ENCODE data around the gene GMPR. TPM values are rescaled to one million over a fixed set of nuclear protein-coding genes. Genes with fewer than 3 reads are reported as not detected.

GMPR gene
- total RNA-seq, 1 donor from 2014 or later = 0.96 TPM

GRCh38 chr6:16337295-16337975, 99.0 kb downstream of the GMPR start:
- Mint-ChIP-seq H3K4me1 (ENCODE audit: low read depth) (peaks cover 13% of the 10 kb centered on the region), H3K27ac (no peak overlapping the region), H3K4me3 (no peak overlapping the region), H3K36me3 (ENCODE audit: low read depth) (peaks cover 10% of the 10 kb centered on the region), H3K27me3 (ENCODE audit: insufficient read depth) (no peaks in the 10 kb centered on the region), H3K9me3 (no peaks in the 10 kb centered on the region)
- intact Hi-C loops (cut with micrococcal nuclease) = no loop called here
- DNase-seq (ENCODE audit: low spot score) = no peak

- no peak overlapping the region for H3K4me3 Mint-ChIP-seq
- H3K27me3 Mint-ChIP-seq (ENCODE audit: insufficient read depth) = no peaks in the 10 kb centered on the region
- no peaks in the 10 kb centered on the region for H3K9me3 Mint-ChIP-seq
- H3K36me3 Mint-ChIP-seq (ENCODE audit: low read depth) = peaks cover 10% of the 10 kb centered on the region
- peaks cover 17% of the 10 kb centered on the region for H3K4me1 Mint-ChIP-seq (ENCODE audit: low read depth)
- intact Hi-C loops (cut with micrococcal nuclease) = no loop called here
- no peak for DNase-seq (ENCODE audit: low spot score)
- no peak overlapping the region for H3K27ac Mint-ChIP-seq
Observed at GRCh38 chr6:16338577-16339264, 100.3 kb downstream of the GMPR start.

- H3K27me3 Mint-ChIP-seq (ENCODE audit: insufficient read depth) = no peaks in the 10 kb centered on the region
- H3K4me1 Mint-ChIP-seq (ENCODE audit: low read depth) = peaks cover 17% of the 10 kb centered on the region
- H3K9me3 Mint-ChIP-seq = no peaks in the 10 kb centered on the region
- intact Hi-C loops (cut with micrococcal nuclease) = no loop called here
- no peak overlapping the region for H3K27ac Mint-ChIP-seq
- H3K4me3 Mint-ChIP-seq = no peak overlapping the region
- H3K36me3 Mint-ChIP-seq (ENCODE audit: low read depth) = peaks cover 10% of the 10 kb centered on the region
- DNase-seq (ENCODE audit: low spot score) = no peak
Observed at GRCh38 chr6:16339265-16339587, 100.8 kb downstream of the GMPR start.

GRCh38 chr6:16343593-16343992, 105.2 kb downstream of the GMPR start:
- intact Hi-C loops (cut with micrococcal nuclease) = no loop called here
- H3K9me3 Mint-ChIP-seq = no peaks in the 10 kb centered on the region
- peaks cover 3% of the 10 kb centered on the region for H3K36me3 Mint-ChIP-seq (ENCODE audit: low read depth)

GRCh38 chr6:16344756-16345155, 106.4 kb downstream of the GMPR start:
- Mint-ChIP-seq H3K36me3 (ENCODE audit: low read depth) (peaks cover 7% of the 10 kb centered on the region), H3K4me1 (ENCODE audit: low read depth) (peaks cover 10% of the 10 kb centered on the region), H3K9me3 (no peaks in the 10 kb centered on the region), H3K27ac (no peak overlapping the region), H3K4me3 (no peak overlapping the region), H3K27me3 (ENCODE audit: insufficient read depth) (no peaks in the 10 kb centered on the region)
- intact Hi-C loops (cut with micrococcal nuclease) = no loop called here
- DNase-seq (ENCODE audit: low spot score) = no peak

More at GRCh38 chr6:16343593-16343992, 105.2 kb downstream of the GMPR start:
- peaks cover 10% of the 10 kb centered on the region for H3K4me1 Mint-ChIP-seq (ENCODE audit: low read depth)
- H3K27me3 Mint-ChIP-seq (ENCODE audit: insufficient read depth) = no peaks in the 10 kb centered on the region
- no peak overlapping the region for H3K4me3 Mint-ChIP-seq
- no peak for DNase-seq (ENCODE audit: low spot score)
- H3K27ac Mint-ChIP-seq = no peak overlapping the region

Other genes with a start within 250 kb of the GMPR start
- 20.7 and 21.9 TPM in 2 replicates for gene MYLIP, start 109.5 kb upstream of the GMPR start, total RNA-seq

Measured in activated T-helper 1 cell treated with anti-CD3 and anti-CD28 coated beads, Interleukin-12 subunit alpha, Interleukin-12 subunit beta, Interleukin-2, Interleukin-4 antibody, amounts not matched to agents 30 ng/mL and 10 ng/mL and 1 ng/mL, durations not matched to agents 14 hours and 24 hours and 36 hours (primary cell).